Astrocyte (in vitro differentiated cells and primary cell): ENCODE data around the gene HOPX.

Experiments
- CTCF ChIP-seq: IDR thresholded peaks from 2 replicates; pipeline ENCODE4 v1.5.1; 2011; ENCODE audit warnings: low read depth, mild to moderate bottlenecking, inconsistent platforms, low read length, moderate library complexity; ENCODE audit not compliant: insufficient read depth
- EZH2 ChIP-seq: IDR thresholded peaks from 2 replicates; pipeline ENCODE4 v1.6.1; 2012; ENCODE audit warnings: mild to moderate bottlenecking, low read length, inconsistent platforms; ENCODE audit not compliant: insufficient read depth

DNA sequence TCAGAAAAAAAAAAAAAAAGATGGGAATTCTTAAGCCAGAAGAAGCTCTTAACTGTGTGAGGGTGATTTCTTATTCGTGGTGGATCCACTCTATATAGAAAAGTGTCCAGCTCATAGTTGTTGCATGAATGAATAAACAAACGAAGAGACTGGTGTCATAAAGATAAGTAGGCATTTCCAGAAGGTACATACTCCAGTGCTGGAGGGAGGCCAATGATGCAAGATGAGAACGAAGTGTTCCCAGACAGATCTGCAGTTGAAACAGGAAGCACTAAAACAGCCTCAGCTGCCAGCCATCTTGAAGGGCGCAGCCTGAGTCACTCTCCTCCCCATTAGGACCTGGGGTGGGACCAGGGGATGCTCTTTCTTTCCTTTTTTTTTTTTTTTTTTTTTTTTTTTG lies 47.4 kb upstream of the HOPX start:
- TF ChIP-seq EZH2 (no peak), CTCF (no peak)
